HUDEP-2 (cell line): Measurements from ENCODE around the gene IL36G.

Experiments used
- DNase-seq, 76 experiments: peaks; one replicate each; lab custom pipeline; 2025; ENCODE audit not compliant: unreplicated experiment in 76 of 76; lab: John Stamatoyannopoulos, UW

The IL36G gene

GRCh38 chr2:113014067-113014466, 36.3 kb downstream of the IL36G start:
- no peak for DNase-seq

GRCh38 chr2:113015042-113015441, 37.2 kb downstream of the IL36G start:
- DNase-seq, result no peak

GRCh38 chr2:113015655-113016054, 37.8 kb downstream of the IL36G start:
- DNase-seq, result no peak

- DNase-seq, result no peak
Observed at GRCh38 chr2:113018509-113018908, 40.7 kb downstream of the IL36G start.

GRCh38 chr2:113021312-113021711, 43.5 kb downstream of the IL36G start:
- no peak for DNase-seq

GRCh38 chr2:113024764-113025163, 47.0 kb downstream of the IL36G start:
- DNase-seq, result no peak

GRCh38 chr2:113025737-113026136, 47.9 kb downstream of the IL36G start:
- DNase-seq, result no peak

GRCh38 chr2:113027691-113028090, 49.9 kb downstream of the IL36G start:
- no peak for DNase-seq

GRCh38 chr2:113028112-113028511, 50.3 kb downstream of the IL36G start:
- DNase-seq, result no peak

- DNase-seq, result no peak
Observed at GRCh38 chr2:113032737-113033136, 54.9 kb downstream of the IL36G start.

GRCh38 chr2:113034016-113034415, 56.2 kb downstream of the IL36G start:
- DNase-seq, result no peak
